ENCODE measurements around the gene VTI1B. TPM values are rescaled to one million over a fixed set of nuclear protein-coding genes. Genes with fewer than 3 reads are reported as not detected.

Gene VTI1B
- total and polyA plus RNA-seq, 2 donors (not counting 1 experiment from before 2014, with no cell fraction given) = 19.5 to 58.8 TPM

DNA sequence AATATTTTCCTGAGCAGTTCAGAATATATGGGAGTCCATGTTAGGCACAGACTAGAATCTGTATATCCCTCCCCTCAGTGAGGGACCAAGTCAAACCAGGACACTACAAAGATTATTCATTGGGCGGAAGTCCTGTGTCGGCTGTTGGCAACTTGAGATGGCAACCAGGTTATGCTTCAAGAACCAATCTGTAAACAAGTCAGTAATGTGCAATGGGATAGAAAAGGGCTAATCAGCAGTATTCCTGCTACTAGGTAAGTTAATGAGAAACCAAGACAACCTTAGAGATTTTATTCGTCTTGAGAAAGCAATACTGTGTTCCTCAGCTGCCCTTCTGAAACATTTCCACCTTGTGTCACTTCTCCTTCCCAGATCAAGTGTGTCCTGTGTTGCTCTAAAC is 28.3 kb downstream of the VTI1B start:
- no peak for DNase-seq
- Mint-ChIP-seq H3K27ac (no peak overlapping the region), H3K4me1 (no peaks in the 10 kb centered on the region), H3K4me3 (no peak overlapping the region), H3K9me3 (ENCODE audit: insufficient read depth) (no peaks in the 10 kb centered on the region), H3K27me3 (no peaks in the 10 kb centered on the region)
- ChIA-PET POLR2A (no interaction called here), CTCF (no interaction called here)
- H3K27me3 ChIP-seq (replicated peaks in 1 of 4; ENCODE audit: control extremely low read depth in 1 of 4, control insufficient read depth in 3 of 4, insufficient read depth in 4 of 4, low read length in 3 of 4) = no peaks in the 10 kb centered on the region
- TF ChIP-seq EZH2 (IDR thresholded peaks at IDR 0.05; ENCODE audit: borderline replicate concordance, insufficient read depth, low read depth, low read length, poor library complexity, severe bottlenecking) = no peak
- WGBS (ENCODE audit: insufficient coverage) = 93% methylated on average over 3 of the region's 3 CpGs
- H3K4me1 ChIP-seq (ENCODE audit: control insufficient read depth in 2 of 2, insufficient read depth in 2 of 2, low read length in 2 of 2) = no peaks in the 10 kb centered on the region
- H4K20me1 ChIP-seq (ENCODE audit: control insufficient read depth, insufficient read depth, low read length, poor library complexity, severe bottlenecking) = no peaks in the 10 kb centered on the region
- intact Hi-C loops (cut with micrococcal nuclease) = no loop called here
- no peak overlapping the region for H3K9ac ChIP-seq (ENCODE audit: low read length)
- no peak for ATAC-seq (ENCODE audit: low read depth)
- H3K4me3 ChIP-seq (ENCODE audit: control extremely low read depth in 1 of 5, extremely low read depth in 1 of 5, insufficient read depth in 1 of 5, low read depth in 2 of 5, low read length in 4 of 5) = no peak overlapping the region
- no peak overlapping the region for H2AFZ ChIP-seq (ENCODE audit: insufficient read depth, low read depth, low read length, poor library complexity, severe bottlenecking)
- H3K4me2 ChIP-seq (replicated peaks; ENCODE audit: low read depth, low read length, poor library complexity, severe bottlenecking) = no peak overlapping the region
- no peaks in the 10 kb centered on the region for H3K79me2 ChIP-seq (ENCODE audit: control insufficient read depth, insufficient read depth, low read length)
- H3K27ac ChIP-seq (ENCODE audit: low read length in 2 of 2) = no peak overlapping the region
- no peaks in the 10 kb centered on the region for H3K9me3 ChIP-seq (ENCODE audit: control extremely low read depth in 1 of 3, control insufficient read depth in 2 of 3, insufficient read depth in 1 of 3, low read length in 2 of 3)
- H3K36me3 ChIP-seq (replicated peaks in 1 of 2; ENCODE audit: control extremely low read depth in 1 of 2, control insufficient read depth in 1 of 2, extremely low read depth in 1 of 2, insufficient read depth in 2 of 2, low read length in 1 of 2) = peaks cover 6 to 30% of the 10 kb centered on the region in 2 experiments

DNA sequence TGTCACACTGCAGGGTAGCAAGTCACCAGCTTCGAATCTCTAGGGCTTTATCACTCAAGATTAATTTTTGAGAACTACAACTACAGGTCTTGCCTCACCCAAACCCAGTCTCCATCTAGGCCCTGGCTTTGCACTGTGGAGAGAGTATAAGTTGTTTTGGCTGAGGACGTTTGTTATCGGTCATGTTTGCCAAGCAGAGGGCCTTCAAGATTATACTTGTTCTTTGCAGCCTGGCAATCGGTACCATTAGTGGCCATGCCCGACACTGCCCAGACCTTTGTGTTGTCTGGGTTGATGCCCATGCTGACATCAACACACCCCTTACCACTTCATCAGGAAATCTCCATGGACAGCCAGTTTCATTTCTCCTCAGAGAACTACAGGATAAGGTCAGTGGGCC is 29.0 kb downstream of the VTI1B start:
- CTCF ChIA-PET = interaction anchor here (1.2 to 1.9 kb wide), 4 partner anchors 45 to 73 kb away, joined by 3 to 7 read pairs (median 3); partner anchors contain the start of gene PIGH

More for the DNA sequence above, 29.0 kb downstream of the VTI1B start:
- H3K27ac Mint-ChIP-seq = no peak overlapping the region
- H3K9me3 Mint-ChIP-seq (ENCODE audit: insufficient read depth) = no peaks in the 10 kb centered on the region
- TF ChIP-seq EZH2 (IDR thresholded peaks at IDR 0.05; ENCODE audit: borderline replicate concordance, insufficient read depth, low read depth, low read length, poor library complexity, severe bottlenecking) = no peak
- TF ChIP-seq, protein P1, sequence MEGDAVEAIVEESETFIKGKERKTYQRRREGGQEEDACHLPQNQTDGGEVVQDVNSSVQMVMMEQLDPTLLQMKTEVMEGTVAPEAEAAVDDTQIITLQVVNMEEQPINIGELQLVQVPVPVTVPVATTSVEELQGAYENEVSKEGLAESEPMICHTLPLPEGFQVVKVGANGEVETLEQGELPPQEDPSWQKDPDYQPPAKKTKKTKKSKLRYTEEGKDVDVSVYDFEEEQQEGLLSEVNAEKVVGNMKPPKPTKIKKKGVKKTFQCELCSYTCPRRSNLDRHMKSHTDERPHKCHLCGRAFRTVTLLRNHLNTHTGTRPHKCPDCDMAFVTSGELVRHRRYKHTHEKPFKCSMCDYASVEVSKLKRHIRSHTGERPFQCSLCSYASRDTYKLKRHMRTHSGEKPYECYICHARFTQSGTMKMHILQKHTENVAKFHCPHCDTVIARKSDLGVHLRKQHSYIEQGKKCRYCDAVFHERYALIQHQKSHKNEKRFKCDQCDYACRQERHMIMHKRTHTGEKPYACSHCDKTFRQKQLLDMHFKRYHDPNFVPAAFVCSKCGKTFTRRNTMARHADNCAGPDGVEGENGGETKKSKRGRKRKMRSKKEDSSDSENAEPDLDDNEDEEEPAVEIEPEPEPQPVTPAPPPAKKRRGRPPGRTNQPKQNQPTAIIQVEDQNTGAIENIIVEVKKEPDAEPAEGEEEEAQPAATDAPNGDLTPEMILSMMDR (IDR thresholded peaks at IDR 0.05) = no peak
- peaks cover 3 to 23% of the 10 kb centered on the region in 2 experiments for H3K36me3 ChIP-seq (replicated peaks in 1 of 2; ENCODE audit: control extremely low read depth in 1 of 2, control insufficient read depth in 1 of 2, extremely low read depth in 1 of 2, insufficient read depth in 2 of 2, low read length in 1 of 2)
- H3K9ac ChIP-seq (ENCODE audit: low read length) = no peak overlapping the region
- intact Hi-C loops (cut with micrococcal nuclease) = no loop called here
- ATAC-seq (ENCODE audit: low read depth) = no peak
- H3K4me3 ChIP-seq (ENCODE audit: control extremely low read depth in 1 of 5, extremely low read depth in 1 of 5, insufficient read depth in 1 of 5, low read depth in 2 of 5, low read length in 4 of 5) = no peak overlapping the region
- 100% methylated on average over 4 of the region's 5 CpGs for WGBS (ENCODE audit: insufficient coverage)
- no peak overlapping the region for H3K4me3 Mint-ChIP-seq
- H3K4me2 ChIP-seq (replicated peaks; ENCODE audit: low read depth, low read length, poor library complexity, severe bottlenecking) = no peak overlapping the region
- H3K27ac ChIP-seq (ENCODE audit: low read length in 2 of 2) = no peak overlapping the region
- H3K27me3 ChIP-seq (replicated peaks in 1 of 4; ENCODE audit: control extremely low read depth in 1 of 4, control insufficient read depth in 3 of 4, insufficient read depth in 4 of 4, low read length in 3 of 4) = no peaks in the 10 kb centered on the region
- H3K79me2 ChIP-seq (ENCODE audit: control insufficient read depth, insufficient read depth, low read length) = no peaks in the 10 kb centered on the region
- no peak for DNase-seq
- no peak overlapping the region for H2AFZ ChIP-seq (ENCODE audit: insufficient read depth, low read depth, low read length, poor library complexity, severe bottlenecking)
- no peaks in the 10 kb centered on the region for H3K4me1 Mint-ChIP-seq
- no peaks in the 10 kb centered on the region for H3K27me3 Mint-ChIP-seq
- H3K9me3 ChIP-seq (ENCODE audit: control extremely low read depth in 1 of 3, control insufficient read depth in 2 of 3, insufficient read depth in 1 of 3, low read length in 2 of 3) = no peaks in the 10 kb centered on the region
- POLR2A ChIA-PET = no interaction called here
- no peaks in the 10 kb centered on the region for H3K4me1 ChIP-seq (ENCODE audit: control insufficient read depth in 2 of 2, insufficient read depth in 2 of 2, low read length in 2 of 2)
- H4K20me1 ChIP-seq (ENCODE audit: control insufficient read depth, insufficient read depth, low read length, poor library complexity, severe bottlenecking) = no peaks in the 10 kb centered on the region

Data from B cell (primary cell).